HepG2 (cell line): Measurements from ENCODE around the gene ACVR1B. TPM values are rescaled to one million over a fixed set of nuclear protein-coding genes. Genes with fewer than 3 reads are reported as not detected.

Experiments used
- ATAC-seq: fragments of 200-7000 bp; cut with Tn5 transposase; 3 replicates; pipeline ENCODE4 v1.9.1; 2020; ENCODE audit warnings: mild to moderate bottlenecking, moderate library complexity
- BruUV-seq: library from RNA; stranded (reverse); fragments of 400-500 nt; replicated peaks from 2 replicates; lab custom pipeline; 2021; lab: Mats Ljungman, UMichigan
- CTCF ChIA-PET: fragments of 300-600 bp; formaldehyde crosslinking; extraction: SDS; loops from one replicate; lab custom pipeline; 2021; ENCODE audit warnings: low total read pairs, inconsistent platforms, low intra/inter-chr PET ratio; lab: Yijun Ruan, JAX
- POLR2A ChIA-PET: fragments of 350-600 bp; sonication (Branson Sonifier 250); formaldehyde crosslinking; loops from one replicate; lab custom pipeline; 2020; ENCODE audit warnings: antibody characterized with exemption, inconsistent platforms; lab: Yijun Ruan, JAX
- DNase-seq: peaks from one replicate; pipeline ENCODE4 v3.0.0-alpha.2; 2015; ENCODE audit warnings: low spot score
- FAIRE-seq: peaks from 3 replicates; lab custom pipeline; 2011; peaks lifted over from hg19 to GRCh38; lab: Jason Lieb, UNC
- H2AFZ ChIP-seq: one replicate; pipeline ENCODE4 v1.6.1; 2011; ENCODE audit warnings: low read length, inconsistent platforms
- H3K27ac ChIP-seq: fragments of 300-600 bp; 3 replicates; pipeline ENCODE4 v1.8.0; 2011; ENCODE audit warnings: mixed run types, mild to moderate bottlenecking, mixed read lengths, low read length, inconsistent platforms; ENCODE audit not compliant: insufficient read depth; ENCODE audit errors: extremely low read length
- H3K27me3 ChIP-seq, 2 experiments: fragments of 200-600 bp in 1 of 2; 2 replicates in 1 of 2; 3 replicates in 1 of 2; pipeline versions ENCODE4 v1.6.0 to v1.8.0; 2011; ENCODE audit warnings: low read length in 2 of 2, mild to moderate bottlenecking in 2 of 2, moderate library complexity in 2 of 2, inconsistent platforms in 1 of 2; ENCODE audit not compliant: insufficient read depth in 2 of 2, control insufficient read depth in 1 of 2
- H3K36me3 ChIP-seq, 2 experiments: fragments of 200-600 bp in 1 of 2; replicated peaks in 1 of 2; 2 replicates in 1 of 2; 3 replicates in 1 of 2; pipeline versions ENCODE4 v1.5.1 to v1.8.0; 2011; ENCODE audit warnings: low read length in 2 of 2, inconsistent platforms in 1 of 2; ENCODE audit not compliant: insufficient read depth in 2 of 2, control insufficient read depth in 1 of 2
- H3K4me1 ChIP-seq: 2 replicates; pipeline ENCODE4 v1.5.1; 2012; ENCODE audit warnings: low read length, inconsistent platforms; ENCODE audit not compliant: insufficient read depth
- H3K4me2 ChIP-seq: 2 replicates; pipeline ENCODE4 v1.6.0; 2011; ENCODE audit warnings: low read depth, low read length, inconsistent platforms
- H3K4me3 ChIP-seq, 3 experiments: fragments of 200-600 bp in 1 of 3; sonication (generic), shearing (Covaris generic) in 1 of 3; replicated peaks in 1 of 3; 2 replicates each; pipeline ENCODE4 v1.5.1; 2011 to 2016; ENCODE audit warnings: low read length in 3 of 3, inconsistent platforms in 2 of 3, low read depth in 2 of 3, mild to moderate bottlenecking in 2 of 3, control low read depth in 1 of 3, mixed read lengths in 1 of 3; ENCODE audit not compliant: insufficient read depth in 1 of 3
- H3K79me2 ChIP-seq: one replicate; pipeline ENCODE4 v1.6.1; 2011; ENCODE audit warnings: low read length, inconsistent platforms; ENCODE audit not compliant: insufficient read depth
- H3K9ac ChIP-seq: 2 replicates; pipeline ENCODE4 v1.6.0; 2011; ENCODE audit warnings: mild to moderate bottlenecking, low read depth, low read length, inconsistent platforms; ENCODE audit not compliant: insufficient read depth
- H3K9me3 ChIP-seq: 2 replicates; pipeline ENCODE4 v1.5.1; 2012; ENCODE audit warnings: mild to moderate bottlenecking, low read length
- H4K20me1 ChIP-seq: 2 replicates; pipeline ENCODE4 v1.6.0; 2011; ENCODE audit warnings: inconsistent platforms, mild to moderate bottlenecking, low read length, moderate library complexity; ENCODE audit not compliant: insufficient read depth
- BHLHE40 ChIP-seq: IDR thresholded peaks from 2 replicates; pipeline ENCODE4 v1.6.1; 2011; ENCODE audit warnings: low read length, improper control_type of control experiment
- CENPX ChIP-seq: sonication (generic); formaldehyde crosslinking; IDR thresholded peaks from 2 replicates; pipeline ENCODE4 v1.9.0; 2021; ENCODE audit warnings: mild to moderate bottlenecking, missing genetic modification reagents, moderate library complexity
- RARG ChIP-seq: sonication (generic); formaldehyde crosslinking; IDR thresholded peaks from 2 replicates; pipeline ENCODE4 v1.4.0; 2020; ENCODE audit warnings: low read depth, mild to moderate bottlenecking, missing genetic modification reagents
- TEAD3 ChIP-seq: optimal IDR thresholded peaks from 2 replicates; pipeline ENCODE3; 2016; ENCODE audit warnings: borderline replicate concordance
- ZNF143 ChIP-seq: sonication (generic); formaldehyde crosslinking; IDR thresholded peaks from 2 replicates; pipeline ENCODE4 v1.4.0; 2020; ENCODE audit warnings: missing genetic modification reagents
- ZNF567 ChIP-seq: sonication (generic); formaldehyde crosslinking; IDR thresholded peaks from 2 replicates; pipeline ENCODE4 v1.8.1; 2023; ENCODE audit warnings: mild to moderate bottlenecking, missing genetic modification reagents, borderline replicate concordance
- ZNF605 ChIP-seq: sonication (generic); formaldehyde crosslinking; IDR thresholded peaks from 2 replicates; pipeline ENCODE4 v1.8.0; 2022; ENCODE audit warnings: mild to moderate bottlenecking, missing genetic modification reagents
- ZNF687 ChIP-seq: sonication (generic); formaldehyde crosslinking; IDR thresholded peaks from 2 replicates; pipeline ENCODE4 v1.5.1; 2020; ENCODE audit warnings: mild to moderate bottlenecking, missing genetic modification reagents, moderate library complexity
- ZNF713 ChIP-seq: sonication (generic); formaldehyde crosslinking; IDR thresholded peaks from 2 replicates; pipeline ENCODE4 v1.4.0; 2020; ENCODE audit warnings: mild to moderate bottlenecking, missing genetic modification reagents
- WGBS: methylation state at CpG from one replicate; pipeline ENCODE4 v1.1.6; 2017; ENCODE audit warnings: low lambda C conversion rate; 5-methylcytosine and 5-hydroxymethylcytosine counted together
- in situ Hi-C: cut with HindIII; loops from 2 replicates; pipeline ENCODE4 v1.10.0; 2017; ENCODE audit warnings: low pct_unique_long_range_greater_than_20kb; ENCODE audit not compliant: extremely low pct_ligation_motif_present
- intact Hi-C: fragments of 100-400 bp; cut with micrococcal nuclease; formaldehyde crosslinking; loops from one replicate; pipeline ENCODE4 v1.10.0; 2022; ENCODE audit not compliant: unreplicated experiment
- polyA plus RNA-seq, 8 experiments: library from polyadenylated mRNA; depleted of rRNA in 3 of 8; stranded (reverse) in 7 of 8; unstranded in 1 of 8; fragments of >200 nt; fragmentation: Illumina TruSeq in 4 of 8; extraction: Trizol in 4 of 8; gene quantifications; 2 replicates each; pipeline versions ENCODE4 v1.2.1 to v1.2.3, GENCODE V29; 2011 to 2016; ENCODE audit warnings: low read depth in 4 of 8, missing spikeins in 1 of 8, mixed read lengths in 1 of 8; ENCODE audit not compliant: insufficient read depth in 1 of 8
- total RNA-seq, 5 experiments: library from RNA; depleted of rRNA; stranded (reverse); fragments of >200 nt; fragmentation: Illumina TruSeq; extraction: Trizol; gene quantifications; 2 replicates each; pipeline ENCODE4 v1.2.3, GENCODE V29; 2016; ENCODE audit warnings: low read depth in 1 of 5

ACVR1B gene
- total and polyA plus RNA-seq, 2 of the 13 experiments (the other 11 are each of a cell fraction or from before 2014, with no cell fraction given) = 8.9 to 12.1 TPM

- H3K27ac ChIP-seq = no peak overlapping the region
- no peak overlapping the region for H3K4me3 ChIP-seq
- peaks cover 5 to 46% of the 10 kb centered on the region in 2 experiments for H3K27me3 ChIP-seq
- FAIRE-seq (no peak), DNase-seq (no peak), ATAC-seq (no peak)
- CTCF ChIA-PET = no interaction called here
- H3K9ac ChIP-seq = no peak overlapping the region
- H3K4me2 ChIP-seq = no peak overlapping the region
- H3K36me3 ChIP-seq = no peaks in the 10 kb centered on the region
- TF ChIP-seq ZNF567 (no peak), ZNF605 (CRISPR knock-in tag) (no peak), TEAD3 (CRISPR knock-in tag) (no peak), BHLHE40 (no peak), ZNF687 (CRISPR knock-in tag) (no peak), RARG (no peak), ZNF713 (no peak), ZNF143 (CRISPR knock-in tag) (no peak), CENPX (CRISPR knock-in tag) (no peak)
- POLR2A ChIA-PET = no interaction called here
- no peak overlapping the region for H2AFZ ChIP-seq
- no peaks in the 10 kb centered on the region for H4K20me1 ChIP-seq
- H3K4me1 ChIP-seq = peaks cover 5% of the 10 kb centered on the region
- peaks cover 7% of the 10 kb centered on the region for H3K79me2 ChIP-seq
- 47% methylated on average over 8 of the region's 8 CpGs for WGBS
- in situ Hi-C loops = no loop called here
- H3K9me3 ChIP-seq = no peaks in the 10 kb centered on the region
- no TSS peak for BruUV-seq
- intact Hi-C loops = no loop called here
Measured at GRCh38 chr12:51947246-51947996, 4.1 kb upstream of the ACVR1B start.
